Measurements from ENCODE around the gene SURF4. TPM values are rescaled to one million over a fixed set of nuclear protein-coding genes. Genes with fewer than 3 reads are reported as not detected.
A peak's percentile ranks its signal among the peaks of the same experiment; 100 is the strongest.

Gene SURF4
- total RNA-seq, 1 donor, result 392 TPM

DNA sequence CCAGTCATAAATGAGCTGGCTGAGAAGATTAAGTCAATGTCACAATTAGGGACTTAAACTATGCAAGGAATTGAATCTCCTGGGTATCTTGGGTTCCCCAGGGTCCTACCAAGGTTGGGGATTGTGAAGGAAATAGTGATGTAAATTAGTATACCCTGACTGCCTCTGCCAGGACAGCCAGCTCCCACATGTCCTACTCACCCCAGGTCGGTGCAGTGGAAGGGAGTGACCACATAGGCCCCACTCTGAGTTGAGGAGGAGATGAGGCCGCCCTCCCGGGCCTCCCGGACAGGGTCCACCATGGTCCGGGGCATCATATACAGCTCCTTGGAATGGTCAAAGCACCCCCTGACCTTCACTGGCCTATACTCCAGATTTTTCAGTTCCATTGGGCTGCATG lies 22.3 kb downstream of the SURF4 start:
- H3K4me2 ChIP-seq (ENCODE audit: insufficient read depth, low read length), result no peak overlapping the region
- no peak overlapping the region for H3K4me3 ChIP-seq (ENCODE audit: insufficient read depth, low read length)
- H3K27me3 ChIP-seq (ENCODE audit: insufficient read depth, low read length), result no peaks in the 10 kb centered on the region
- peaks cover 53% of the 10 kb centered on the region for H3K36me3 ChIP-seq (ENCODE audit: insufficient read depth, low read length)
- H3K9me3 ChIP-seq (ENCODE audit: low read depth, low read length), result no peaks in the 10 kb centered on the region
- no peak overlapping the region for H2AFZ ChIP-seq (ENCODE audit: low read length)
- TF ChIP-seq, protein P1, sequence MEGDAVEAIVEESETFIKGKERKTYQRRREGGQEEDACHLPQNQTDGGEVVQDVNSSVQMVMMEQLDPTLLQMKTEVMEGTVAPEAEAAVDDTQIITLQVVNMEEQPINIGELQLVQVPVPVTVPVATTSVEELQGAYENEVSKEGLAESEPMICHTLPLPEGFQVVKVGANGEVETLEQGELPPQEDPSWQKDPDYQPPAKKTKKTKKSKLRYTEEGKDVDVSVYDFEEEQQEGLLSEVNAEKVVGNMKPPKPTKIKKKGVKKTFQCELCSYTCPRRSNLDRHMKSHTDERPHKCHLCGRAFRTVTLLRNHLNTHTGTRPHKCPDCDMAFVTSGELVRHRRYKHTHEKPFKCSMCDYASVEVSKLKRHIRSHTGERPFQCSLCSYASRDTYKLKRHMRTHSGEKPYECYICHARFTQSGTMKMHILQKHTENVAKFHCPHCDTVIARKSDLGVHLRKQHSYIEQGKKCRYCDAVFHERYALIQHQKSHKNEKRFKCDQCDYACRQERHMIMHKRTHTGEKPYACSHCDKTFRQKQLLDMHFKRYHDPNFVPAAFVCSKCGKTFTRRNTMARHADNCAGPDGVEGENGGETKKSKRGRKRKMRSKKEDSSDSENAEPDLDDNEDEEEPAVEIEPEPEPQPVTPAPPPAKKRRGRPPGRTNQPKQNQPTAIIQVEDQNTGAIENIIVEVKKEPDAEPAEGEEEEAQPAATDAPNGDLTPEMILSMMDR (IDR thresholded peaks at IDR 0.05; ENCODE audit: extremely low read depth, low read depth, low read length), result no peak
- no peak overlapping the region for H3K27ac ChIP-seq (ENCODE audit: low read depth, low read length)
- H3K79me2 ChIP-seq (ENCODE audit: insufficient read depth, low read length), result peaks cover 54% of the 10 kb centered on the region
- DNase-seq (ENCODE audit: insufficient read length, low spot score, missing footprints), result peak; percentile 86
- H3K4me1 ChIP-seq (ENCODE audit: insufficient read depth, low read length), result peaks cover 52% of the 10 kb centered on the region
- peaks cover 40% of the 10 kb centered on the region for H4K20me1 ChIP-seq (ENCODE audit: insufficient read depth, low read length)

DNA sequence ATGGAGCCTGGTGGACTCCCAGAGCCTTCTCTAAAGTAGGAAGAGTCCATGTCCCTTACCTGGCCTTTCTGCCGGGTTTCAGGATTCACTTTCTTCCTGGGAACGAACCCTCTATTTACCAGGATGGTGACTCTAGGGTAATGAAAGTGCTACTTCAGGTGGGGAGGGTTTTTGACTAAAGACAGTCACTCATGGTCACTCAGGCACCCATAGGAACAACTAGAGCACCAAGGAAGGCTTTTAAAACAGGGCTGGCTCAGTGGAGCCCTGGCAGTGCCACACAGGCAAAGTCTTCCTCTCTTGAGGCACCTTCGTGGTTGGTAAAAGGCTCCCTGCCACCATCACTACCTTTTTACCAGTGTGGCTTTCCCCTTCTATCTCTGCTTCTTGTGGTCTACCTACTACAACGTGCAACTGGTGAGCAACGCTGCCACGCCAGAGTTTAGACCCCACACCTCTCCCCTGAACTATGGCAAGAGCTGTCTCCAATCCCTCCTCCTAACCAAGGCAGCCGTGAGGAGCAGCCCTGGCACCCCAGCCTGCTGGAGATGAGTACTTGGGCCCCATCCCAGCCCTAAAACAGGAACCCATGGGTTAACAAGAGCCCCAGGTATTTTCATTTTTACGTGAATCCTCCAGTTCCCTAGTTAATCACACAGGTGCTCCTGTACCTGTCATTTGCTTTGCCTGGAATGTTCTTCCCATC lies 23.1 kb downstream of the SURF4 start:
- H3K4me2 ChIP-seq (ENCODE audit: insufficient read depth, low read length), result no peak overlapping the region
- H2AFZ ChIP-seq (ENCODE audit: low read length), result no peak overlapping the region
- peaks cover 55% of the 10 kb centered on the region for H3K79me2 ChIP-seq (ENCODE audit: insufficient read depth, low read length)
- peak overlapping the region; percentile 73 for H3K27ac ChIP-seq (ENCODE audit: low read depth, low read length)
- H3K36me3 ChIP-seq (ENCODE audit: insufficient read depth, low read length), result peaks cover 53% of the 10 kb centered on the region
- peaks cover 52% of the 10 kb centered on the region for H3K4me1 ChIP-seq (ENCODE audit: insufficient read depth, low read length)
- TF ChIP-seq, protein P1 (IDR thresholded peaks at IDR 0.05; ENCODE audit: extremely low read depth, low read depth, low read length), result no peak
- H3K9me3 ChIP-seq (ENCODE audit: low read depth, low read length), result no peaks in the 10 kb centered on the region
- H4K20me1 ChIP-seq (ENCODE audit: insufficient read depth, low read length), result peaks cover 44% of the 10 kb centered on the region
- no peak overlapping the region for H3K4me3 ChIP-seq (ENCODE audit: insufficient read depth, low read length)
- no peaks in the 10 kb centered on the region for H3K27me3 ChIP-seq (ENCODE audit: insufficient read depth, low read length)
- DNase-seq (ENCODE audit: insufficient read length, low spot score, missing footprints), result peak; percentile 54

DNA sequence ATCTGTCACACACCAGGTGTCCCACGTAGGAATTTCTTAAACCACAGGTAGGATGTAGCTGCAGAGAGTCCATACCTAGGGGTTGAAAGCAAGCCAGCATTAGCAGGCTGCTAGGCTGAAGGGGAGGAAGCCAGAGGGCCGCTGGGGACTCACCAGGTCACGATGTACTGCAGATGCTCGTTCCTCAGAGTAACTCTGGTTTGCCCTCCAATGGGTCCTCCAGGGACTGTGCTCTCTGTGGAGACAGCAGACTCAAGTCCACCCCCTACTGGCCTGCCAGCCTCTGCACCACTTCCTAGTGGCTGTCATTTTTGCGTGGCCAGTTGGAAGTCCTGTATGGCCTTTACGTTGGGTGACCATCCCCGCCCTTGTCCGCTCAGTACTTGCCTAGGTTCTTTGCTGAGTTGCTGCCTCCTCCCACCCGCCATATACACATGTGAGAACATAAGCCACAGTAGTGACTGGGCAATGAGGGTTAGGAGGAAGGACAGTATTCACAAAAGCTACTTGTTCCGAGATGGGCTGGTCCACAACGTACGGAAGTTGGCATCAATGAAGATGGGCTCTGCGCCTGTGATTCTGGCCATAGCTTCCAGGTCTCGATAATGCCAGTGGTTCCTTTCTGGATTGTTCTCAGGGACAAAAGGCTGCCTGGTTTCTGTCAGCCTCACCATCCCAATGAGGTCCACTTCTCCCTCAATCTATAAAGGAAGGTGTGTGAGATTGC lies 23.8 kb downstream of the SURF4 start:
- H3K27ac ChIP-seq (ENCODE audit: low read depth, low read length), result peak overlapping the region; percentile 73
- H3K4me2 ChIP-seq (ENCODE audit: insufficient read depth, low read length), result no peak overlapping the region
- H3K4me3 ChIP-seq (ENCODE audit: insufficient read depth, low read length), result no peak overlapping the region
- TF ChIP-seq, protein P1 (IDR thresholded peaks at IDR 0.05; ENCODE audit: extremely low read depth, low read depth, low read length), result peak; percentile 66
- no peak overlapping the region for H2AFZ ChIP-seq (ENCODE audit: low read length)
- H3K36me3 ChIP-seq (ENCODE audit: insufficient read depth, low read length), result peaks cover 53% of the 10 kb centered on the region
- H4K20me1 ChIP-seq (ENCODE audit: insufficient read depth, low read length), result peaks cover 39% of the 10 kb centered on the region
- H3K27me3 ChIP-seq (ENCODE audit: insufficient read depth, low read length), result no peaks in the 10 kb centered on the region
- DNase-seq (ENCODE audit: insufficient read length, low spot score, missing footprints), result peak; percentile 92
- H3K4me1 ChIP-seq (ENCODE audit: insufficient read depth, low read length), result peaks cover 47% of the 10 kb centered on the region
- no peaks in the 10 kb centered on the region for H3K9me3 ChIP-seq (ENCODE audit: low read depth, low read length)
- peaks cover 52% of the 10 kb centered on the region for H3K79me2 ChIP-seq (ENCODE audit: insufficient read depth, low read length)

DNA sequence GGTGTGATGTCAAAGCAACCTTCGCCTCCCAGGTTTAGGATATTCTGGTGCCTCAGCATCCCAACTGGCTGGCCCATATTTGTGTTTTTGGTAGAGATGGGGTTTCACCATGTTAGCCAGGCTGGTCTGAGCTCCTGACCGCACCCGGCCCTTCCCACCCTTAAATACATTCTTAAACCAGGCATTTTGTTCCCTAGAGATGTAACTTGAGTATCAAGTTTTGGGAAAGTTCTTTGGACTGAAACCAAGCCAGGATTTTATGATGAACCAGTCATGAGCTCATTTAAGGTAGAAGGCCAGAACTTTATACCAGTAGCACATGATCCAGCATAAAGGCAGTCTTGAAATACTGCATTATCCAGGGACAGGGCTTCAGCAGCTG lies 24.3 kb downstream of the SURF4 start:
- peak overlapping the region; percentile 73 for H3K27ac ChIP-seq (ENCODE audit: low read depth, low read length)
- H3K79me2 ChIP-seq (ENCODE audit: insufficient read depth, low read length), result peaks cover 52% of the 10 kb centered on the region
- peaks cover 40% of the 10 kb centered on the region for H4K20me1 ChIP-seq (ENCODE audit: insufficient read depth, low read length)

More for the DNA sequence above, 24.3 kb downstream of the SURF4 start:
- no peak overlapping the region for H2AFZ ChIP-seq (ENCODE audit: low read length)
- no peak overlapping the region for H3K4me3 ChIP-seq (ENCODE audit: insufficient read depth, low read length)
- peak overlapping the region; percentile 29 for H3K4me2 ChIP-seq (ENCODE audit: insufficient read depth, low read length)
- peaks cover 46% of the 10 kb centered on the region for H3K4me1 ChIP-seq (ENCODE audit: insufficient read depth, low read length)
- no peaks in the 10 kb centered on the region for H3K9me3 ChIP-seq (ENCODE audit: low read depth, low read length)
- TF ChIP-seq, protein P1 (IDR thresholded peaks at IDR 0.05; ENCODE audit: extremely low read depth, low read depth, low read length), result no peak
- DNase-seq (ENCODE audit: insufficient read length, low spot score, missing footprints), result peak; percentile 95
- H3K36me3 ChIP-seq (ENCODE audit: insufficient read depth, low read length), result peaks cover 53% of the 10 kb centered on the region
- no peaks in the 10 kb centered on the region for H3K27me3 ChIP-seq (ENCODE audit: insufficient read depth, low read length)

Measured in osteoblast (primary cell).